Eye (tissue), 1 donor: ENCODE results near the gene DNMT3L.
"Not testable (repeated sequence)": the region's sequence is repeated elsewhere in the genome, so short reads cannot be mapped to it uniquely, and the experiment has no call there.

Experiments
- DNase-seq: peaks from one replicate; pipeline ENCODE4 v3.0.0-alpha.2; 2015

DNMT3L gene

DNA sequence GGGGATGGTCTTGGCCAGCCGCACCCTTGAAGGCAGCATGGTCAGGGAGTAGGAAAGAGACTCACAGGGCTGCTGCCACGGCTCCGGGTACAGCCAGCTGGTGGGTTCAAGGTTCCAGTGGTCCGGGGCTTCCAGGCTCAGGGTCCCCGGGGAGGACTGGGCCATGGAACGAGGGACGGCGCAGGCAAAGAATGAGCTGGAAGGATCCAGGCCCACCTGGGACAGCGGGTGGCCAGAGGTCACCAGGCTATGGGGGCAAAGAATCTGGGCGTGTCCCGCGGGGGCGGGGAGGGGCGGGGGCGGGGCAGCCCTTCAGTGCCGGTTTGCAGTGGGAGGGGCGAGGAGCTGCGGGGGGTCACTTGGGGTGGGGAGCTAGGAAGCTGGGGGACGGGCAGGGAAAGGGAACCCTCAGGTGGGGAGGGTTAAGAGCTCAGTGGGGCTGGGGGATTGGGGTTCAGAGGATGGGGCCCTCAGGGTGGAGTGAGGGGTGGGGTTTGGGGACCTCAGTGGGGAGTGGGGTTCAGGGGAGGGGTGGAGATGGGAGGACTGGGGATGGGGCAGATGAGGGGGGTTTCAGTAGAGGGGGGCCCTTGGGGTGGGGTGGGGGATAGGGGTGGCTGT is at the start of gene DNMT3L:
TSS of gene DNMT3L (minus strand) at position 223 of the 621 bp plus-strand sequence. CDS start 638 bp downstream, outside the sequence.
- DNase-seq: no peak

- no peak for DNase-seq
Observed at GRCh38 chr21:44310628-44311507, 49.2 kb upstream of the DNMT3L start.

DNA sequence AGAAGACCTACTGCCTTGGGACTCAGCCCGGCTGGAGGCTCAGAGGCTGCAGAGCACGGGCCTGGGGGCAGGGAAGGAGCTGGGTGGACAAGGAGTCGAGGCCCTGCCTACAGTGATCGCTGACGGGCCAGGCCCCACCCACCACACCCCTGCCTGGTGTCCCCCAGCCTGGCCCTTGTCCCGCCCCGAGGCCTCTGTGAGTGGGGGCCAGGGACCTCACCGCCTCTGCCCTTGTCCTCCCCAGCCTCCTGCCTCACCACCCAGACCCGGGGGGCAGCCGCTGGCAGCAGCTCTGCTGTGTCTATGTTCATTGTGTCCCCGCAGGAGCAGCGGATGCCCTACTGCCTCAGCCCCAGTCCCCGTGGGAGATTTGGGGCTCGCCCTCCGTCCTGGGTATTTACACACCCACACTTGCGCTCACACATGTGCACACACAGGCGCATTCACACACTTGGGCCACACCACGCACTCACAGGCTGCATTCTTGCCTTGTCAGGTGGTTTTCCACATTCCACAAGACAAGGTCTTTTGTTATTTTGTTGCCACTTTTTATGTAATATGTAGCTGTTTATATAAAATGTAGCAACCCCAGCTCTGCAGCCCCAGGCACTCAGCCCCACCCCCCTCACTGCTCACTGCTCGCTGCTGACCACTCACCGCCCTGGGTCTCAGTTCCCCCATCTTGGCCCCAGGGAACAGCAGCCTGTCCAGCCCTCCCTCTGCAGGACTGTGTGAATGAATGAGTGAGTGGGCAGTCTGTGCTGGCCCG is 45.4 kb upstream of the DNMT3L start:
- DNase-seq: no peak

DNA sequence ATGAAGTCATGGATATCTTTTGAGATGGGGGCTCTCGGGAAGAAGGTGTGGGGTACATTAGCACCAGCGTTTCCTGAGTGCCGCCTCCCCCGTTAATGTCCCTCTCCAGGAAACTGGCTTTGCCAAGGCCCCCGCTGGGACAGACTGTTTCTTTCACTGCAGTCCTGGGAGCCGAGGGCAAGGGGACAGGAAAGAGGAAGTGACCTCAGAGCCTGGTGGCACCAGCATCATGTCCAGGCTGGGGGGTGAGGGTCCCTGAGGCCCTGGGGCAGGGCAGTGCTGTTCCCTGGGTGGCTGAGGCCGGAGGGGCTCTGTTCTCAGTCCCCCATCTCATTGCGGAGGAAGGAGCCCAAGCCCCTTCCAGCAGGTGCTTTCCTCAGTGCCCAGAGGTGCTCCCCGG is 44.0 kb upstream of the DNMT3L start:
- DNase-seq: no peak

DNA sequence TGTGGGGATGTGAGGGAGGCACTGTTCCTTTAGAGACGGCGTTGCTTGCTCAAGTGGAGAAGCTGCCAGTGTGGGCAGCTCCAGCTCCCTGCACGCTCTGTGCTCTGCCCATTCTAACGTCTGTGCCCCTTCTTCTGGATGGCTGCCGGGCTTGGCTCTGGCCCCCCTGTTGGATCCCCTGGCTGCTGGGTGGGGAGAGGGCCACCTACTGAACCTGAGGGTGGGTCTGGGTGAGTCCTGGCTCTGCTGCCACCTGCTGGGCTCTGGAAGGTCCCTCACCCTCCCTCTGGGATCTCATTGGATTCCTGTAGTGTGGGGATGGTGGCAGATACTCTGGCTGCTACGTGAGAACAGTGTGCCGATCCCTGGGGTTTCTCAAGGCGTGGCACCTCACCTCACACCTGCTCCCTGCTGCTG is 43.2 kb upstream of the DNMT3L start:
- peak; percentile 85 for DNase-seq

DNA sequence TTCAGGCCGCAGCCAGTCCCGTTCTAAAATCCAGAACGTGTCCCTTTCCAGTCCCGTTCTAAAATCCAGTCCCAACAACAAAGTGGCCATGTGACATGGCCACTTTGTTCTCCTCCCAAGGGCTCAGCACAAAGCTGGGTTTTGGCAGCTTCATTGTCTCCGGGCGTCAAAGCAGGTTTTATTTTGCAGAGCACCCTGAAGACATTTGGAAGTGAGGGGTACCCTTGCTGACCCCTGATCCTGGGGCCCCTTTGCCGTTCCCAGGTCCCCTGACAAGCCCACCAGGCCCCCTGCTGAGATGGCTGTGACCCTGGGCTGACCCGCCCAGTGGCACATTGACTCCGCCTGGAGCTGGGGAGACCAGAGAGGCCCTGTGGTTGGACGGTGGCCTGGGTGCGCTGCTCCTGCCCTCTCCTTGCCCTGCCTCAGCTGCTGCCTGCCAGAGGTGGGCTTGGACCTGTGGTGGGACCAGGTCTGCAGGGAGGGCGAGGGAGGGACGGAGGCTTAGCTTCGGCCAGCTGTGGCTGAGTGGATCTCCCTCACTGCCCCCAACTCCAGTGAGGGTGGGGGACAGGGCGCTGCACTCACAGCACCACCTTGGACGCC is 42.4 kb upstream of the DNMT3L start:
- peak; percentile 70 for DNase-seq

DNA sequence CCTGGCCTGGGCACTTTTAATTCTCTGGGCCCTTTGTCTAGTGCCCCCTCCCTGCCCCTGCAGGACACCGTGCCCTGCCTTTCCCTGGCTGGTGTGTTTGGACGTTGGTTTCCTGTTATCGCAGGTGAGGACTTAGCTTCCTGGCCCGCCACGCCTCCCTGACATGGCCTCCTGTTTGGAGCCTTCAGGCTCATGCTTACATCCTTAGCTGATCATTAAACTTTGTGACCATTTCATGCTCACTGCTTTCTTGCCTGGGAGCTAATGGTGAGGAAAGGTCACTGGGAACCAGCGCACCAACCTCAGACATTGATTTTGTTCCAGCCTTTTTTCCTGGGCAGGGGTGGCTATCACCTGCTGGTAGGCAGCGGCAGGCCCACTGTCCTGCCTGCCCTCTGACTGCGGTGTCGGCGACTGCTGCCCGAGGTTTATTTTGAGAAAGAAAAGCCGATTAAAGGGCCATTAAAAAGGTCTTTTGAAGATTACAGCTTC is 41.8 kb upstream of the DNMT3L start:
- DNase-seq: peak; percentile 56

DNA sequence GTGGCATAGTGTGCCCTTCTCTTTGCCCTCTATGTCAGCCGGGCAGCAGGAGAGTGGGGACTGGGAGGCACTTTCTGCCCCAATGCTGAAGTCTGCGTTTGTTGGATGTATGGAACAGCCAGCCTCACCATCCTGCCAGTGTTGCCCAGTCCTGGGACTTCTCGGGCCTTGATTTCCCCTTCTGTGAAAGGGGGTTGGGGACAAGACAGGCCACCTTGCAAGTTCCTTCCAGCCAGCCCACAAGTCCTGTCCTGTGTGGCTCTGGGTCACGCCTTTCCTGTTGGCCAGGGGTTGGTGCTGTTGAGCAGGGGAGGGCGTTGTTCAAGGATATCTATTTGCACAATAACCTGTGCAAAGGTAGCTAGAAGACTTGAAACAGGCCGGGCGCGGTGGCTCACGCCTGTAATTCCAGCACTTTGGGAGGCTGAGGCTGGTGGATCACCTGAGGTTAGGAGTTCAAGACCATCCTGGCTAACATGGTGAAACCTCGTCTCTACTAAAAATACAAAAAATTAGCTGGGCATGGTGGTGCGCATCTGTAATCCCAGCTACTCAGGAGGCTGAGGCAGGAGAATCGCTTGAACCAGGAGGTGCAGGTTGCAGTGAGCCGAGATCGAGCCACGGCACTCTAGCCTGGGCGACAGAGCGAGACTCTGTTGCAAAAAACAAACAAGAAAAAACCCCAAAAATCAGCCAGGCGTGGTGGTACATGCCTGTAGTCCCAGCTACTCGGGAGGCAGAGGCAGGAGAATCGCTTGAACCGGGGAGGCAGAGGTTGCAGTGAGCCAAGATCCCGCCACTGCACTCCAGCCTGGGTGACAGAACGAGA is 41.1 kb upstream of the DNMT3L start:
- DNase-seq: not testable (repeated sequence)

- DNase-seq: peak; percentile 23
Observed at GRCh38 chr21:44301961-44302406, 40.3 kb upstream of the DNMT3L start.

GRCh38 chr21:44301141-44301540 is 39.4 kb upstream of the DNMT3L start:
- no peak for DNase-seq

GRCh38 chr21:44300262-44300959 is 38.7 kb upstream of the DNMT3L start:
- peak; percentile 72 for DNase-seq

- peak; percentile 78 for DNase-seq
Observed at GRCh38 chr21:44299458-44300261, 38.0 kb upstream of the DNMT3L start, which contains the start of gene PFKL. PFKL (plus strand) TSS chr21:44300053; CDS start chr21:44300106, 53 bp downstream.

DNA sequence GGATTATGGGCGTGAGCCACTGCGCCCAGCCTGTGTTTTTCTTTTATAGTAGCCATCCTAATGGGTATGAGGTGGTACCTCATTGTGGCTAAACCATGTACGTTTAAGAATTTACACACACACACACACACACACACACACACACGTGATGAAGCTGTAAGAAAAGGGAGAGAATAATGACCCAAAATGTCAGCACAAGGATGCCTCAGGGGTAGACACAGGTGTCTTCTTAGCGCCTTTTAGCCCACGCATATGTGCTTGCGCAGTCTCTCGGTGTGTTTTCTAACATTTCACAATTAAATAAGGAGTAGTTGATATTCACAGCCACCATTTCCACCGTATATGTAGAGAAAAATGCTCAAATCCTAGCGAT is 37.4 kb upstream of the DNMT3L start:
- DNase-seq: no peak

DNA sequence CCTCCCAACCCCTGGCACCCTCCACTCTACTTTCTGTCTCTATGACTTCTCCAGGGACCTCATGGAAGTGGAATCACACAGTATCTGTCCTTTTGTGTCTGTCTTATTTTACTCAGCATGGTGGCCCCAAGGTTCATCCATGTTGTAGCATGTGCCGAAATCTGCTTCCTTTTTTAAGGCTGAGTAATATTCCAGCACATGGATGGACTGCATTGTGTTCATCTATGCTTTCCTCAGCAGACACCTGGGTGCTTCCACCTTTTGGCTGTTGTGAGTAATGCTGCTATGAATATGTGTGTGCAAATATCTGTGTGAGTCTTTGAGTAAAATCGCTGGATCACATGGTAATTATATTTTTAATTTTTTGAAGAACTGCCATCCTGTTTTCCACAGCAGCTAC is 36.6 kb upstream of the DNMT3L start:
- DNase-seq: no peak

GRCh38 chr21:44297525-44298290 is 36.0 kb upstream of the DNMT3L start:
- DNase-seq: peak; percentile 94

DNA sequence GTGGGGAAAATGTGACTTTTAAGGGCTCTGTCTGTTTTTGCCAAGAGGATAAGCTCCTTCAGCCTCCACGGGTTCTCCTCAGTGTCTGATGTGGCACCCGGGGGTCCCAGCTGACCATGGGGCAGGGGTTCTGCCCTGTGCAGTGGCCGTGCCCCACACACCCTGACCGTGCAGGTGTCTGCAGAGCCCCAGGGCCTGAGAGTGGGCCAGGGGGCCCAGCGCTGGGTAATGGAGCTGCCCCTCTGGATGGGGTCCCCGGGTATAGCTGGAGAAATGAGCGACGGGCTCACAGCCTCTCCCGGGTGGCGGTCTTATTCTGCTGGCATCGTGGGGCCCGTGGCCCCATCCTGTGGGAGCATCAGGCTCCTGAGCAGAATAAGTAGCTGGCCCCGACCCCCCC is 35.2 kb upstream of the DNMT3L start:
- DNase-seq: no peak

DNA sequence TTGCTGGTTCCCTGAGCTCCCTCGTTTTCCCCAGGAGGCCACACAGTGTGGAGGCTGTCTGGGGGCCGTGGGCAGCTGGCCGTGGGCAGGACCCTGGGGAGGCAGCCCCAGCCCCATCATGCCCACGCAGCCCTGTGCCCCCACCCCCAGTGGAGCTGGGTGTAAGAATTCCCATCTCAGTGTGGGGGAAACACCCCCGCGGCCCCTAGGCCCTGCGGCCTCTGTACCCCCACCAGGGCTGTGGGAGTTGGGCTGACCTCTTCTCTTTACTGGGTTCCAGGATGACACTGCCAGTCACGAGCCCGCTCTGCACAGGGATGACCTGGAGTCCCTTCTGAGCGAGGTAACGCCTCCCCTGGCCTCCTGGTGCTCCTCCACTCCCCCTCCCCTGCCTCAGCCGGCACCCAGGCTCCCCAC is 34.4 kb upstream of the DNMT3L start:
- DNase-seq: no peak

DNA sequence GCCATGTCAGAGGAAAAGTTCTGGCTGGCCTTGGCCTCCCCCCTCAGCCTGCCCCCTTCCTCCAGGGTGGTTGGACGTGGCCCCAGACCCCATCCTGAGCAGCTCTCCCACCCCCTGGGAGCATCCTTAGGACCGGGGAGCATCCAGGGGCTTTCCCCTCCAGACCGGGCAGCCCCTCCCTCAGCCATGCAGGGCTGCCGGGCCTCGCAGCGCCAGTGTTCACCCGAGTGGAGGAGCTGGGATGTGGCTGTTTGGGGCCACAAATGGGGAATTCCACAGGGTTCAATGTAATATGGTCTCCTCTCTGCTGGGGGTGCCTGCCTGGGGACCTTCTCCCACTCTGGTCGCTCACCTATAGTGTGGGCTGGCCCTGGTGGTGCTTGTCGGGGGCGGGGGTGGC is 33.9 kb upstream of the DNMT3L start:
- DNase-seq: peak; percentile 46

- DNase-seq: peak; percentile 72
Observed at GRCh38 chr21:44295163-44295573, 33.5 kb upstream of the DNMT3L start.
